Measurements from ENCODE around the gene PTPRR. TPM values are rescaled to one million over a fixed set of nuclear protein-coding genes. Genes with fewer than 3 reads are reported as not detected.

PTPRR gene
- total RNA-seq, 2 experiments from 2014 or later, result not detected

DNA sequence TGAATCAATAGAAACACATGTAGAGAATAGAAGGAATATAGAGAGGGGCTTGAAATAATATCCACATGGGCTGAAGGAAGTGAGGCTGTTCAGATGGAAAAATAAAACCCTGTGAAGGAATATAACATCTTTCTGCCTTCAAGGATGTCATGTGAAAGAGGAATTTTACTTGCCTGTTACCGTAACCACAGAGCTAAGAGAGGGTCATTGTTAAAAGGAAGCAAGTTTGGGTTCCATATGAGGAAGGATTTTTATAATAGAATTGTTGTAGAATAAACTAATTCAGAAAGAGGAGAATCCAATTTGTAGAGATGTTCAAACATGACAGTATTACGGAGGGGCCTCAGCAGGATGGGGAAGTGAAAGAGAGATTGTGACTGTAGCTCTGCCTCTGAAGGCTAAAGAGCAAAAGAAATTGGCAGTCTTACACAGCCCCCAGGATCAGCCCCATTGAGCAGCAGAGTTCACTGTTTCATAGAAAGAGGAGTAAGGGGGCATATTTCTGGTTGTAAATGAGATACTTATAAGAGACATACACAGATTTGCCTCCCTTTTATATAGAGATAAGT lies 41.8 kb upstream of the PTPRR start:
- Histone ChIP-seq H3K27ac (ENCODE audit: low read depth, low read length, poor library complexity, severe bottlenecking) (no peak overlapping the region), H3K36me3 (ENCODE audit: insufficient read depth, low read length) (no peaks in the 10 kb centered on the region), H3K79me2 (ENCODE audit: insufficient read depth, low read depth, low read length) (no peaks in the 10 kb centered on the region), H3K9me2 (ENCODE audit: insufficient read depth, low read length) (no peaks in the 10 kb centered on the region), H3K4me2 (ENCODE audit: low read length) (no peak overlapping the region), H3K9me3 (ENCODE audit: low read length) (no peaks in the 10 kb centered on the region), H2AFZ (ENCODE audit: low read length) (no peak overlapping the region), H3K4me1 (ENCODE audit: insufficient read depth, low read length, poor library complexity, severe bottlenecking) (no peaks in the 10 kb centered on the region), H4K20me1 (ENCODE audit: insufficient read depth, low read length) (no peaks in the 10 kb centered on the region), H3K4me3 (ENCODE audit: low read depth, low read length, poor library complexity, severe bottlenecking) (no peak overlapping the region)
- TF ChIP-seq, protein P1, sequence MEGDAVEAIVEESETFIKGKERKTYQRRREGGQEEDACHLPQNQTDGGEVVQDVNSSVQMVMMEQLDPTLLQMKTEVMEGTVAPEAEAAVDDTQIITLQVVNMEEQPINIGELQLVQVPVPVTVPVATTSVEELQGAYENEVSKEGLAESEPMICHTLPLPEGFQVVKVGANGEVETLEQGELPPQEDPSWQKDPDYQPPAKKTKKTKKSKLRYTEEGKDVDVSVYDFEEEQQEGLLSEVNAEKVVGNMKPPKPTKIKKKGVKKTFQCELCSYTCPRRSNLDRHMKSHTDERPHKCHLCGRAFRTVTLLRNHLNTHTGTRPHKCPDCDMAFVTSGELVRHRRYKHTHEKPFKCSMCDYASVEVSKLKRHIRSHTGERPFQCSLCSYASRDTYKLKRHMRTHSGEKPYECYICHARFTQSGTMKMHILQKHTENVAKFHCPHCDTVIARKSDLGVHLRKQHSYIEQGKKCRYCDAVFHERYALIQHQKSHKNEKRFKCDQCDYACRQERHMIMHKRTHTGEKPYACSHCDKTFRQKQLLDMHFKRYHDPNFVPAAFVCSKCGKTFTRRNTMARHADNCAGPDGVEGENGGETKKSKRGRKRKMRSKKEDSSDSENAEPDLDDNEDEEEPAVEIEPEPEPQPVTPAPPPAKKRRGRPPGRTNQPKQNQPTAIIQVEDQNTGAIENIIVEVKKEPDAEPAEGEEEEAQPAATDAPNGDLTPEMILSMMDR (conservative IDR thresholded peaks at IDR 0.05; ENCODE audit: low read length), result no peak
- TF ChIP-seq EZH2phosphoT487 (IDR thresholded peaks at IDR 0.05; ENCODE audit: borderline replicate concordance, low read depth, low read length), result no peak
- BruUV-seq (replicated peaks), result no TSS peak
- DNase-seq (ENCODE audit: low spot score), result peak; percentile 4
- ChIA-PET CTCF (ENCODE audit: unreplicated experiment) (no interaction called here), POLR2A (interaction anchor here (0.5 kb wide), 1 partner anchor 68 kb away, joined by 3 read pairs; no protein-coding TSS in a partner anchor)
- intact Hi-C loops (cut with micrococcal nuclease; ENCODE audit: unreplicated experiment), result no loop called here

DNA sequence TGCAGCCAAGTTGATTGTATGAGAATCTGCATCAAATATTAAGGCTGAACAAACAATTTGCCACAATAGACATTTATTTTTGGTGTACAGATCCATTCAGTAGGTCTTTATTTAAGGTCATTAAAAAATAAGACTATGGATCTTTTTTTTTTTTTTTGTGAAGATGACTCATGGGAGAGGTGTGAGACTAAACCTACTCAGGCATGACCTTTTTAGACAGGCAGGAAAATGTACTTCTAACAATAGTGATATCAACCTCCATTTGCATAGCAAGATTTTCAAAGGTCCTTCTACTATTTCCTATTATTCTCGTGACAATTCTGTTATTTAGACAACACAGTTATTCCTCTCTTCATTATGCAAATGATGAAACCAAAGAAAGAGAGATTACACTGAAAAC lies 39.9 kb upstream of the PTPRR start:
- Histone ChIP-seq H3K36me3 (ENCODE audit: insufficient read depth, low read length) (no peaks in the 10 kb centered on the region), H3K4me1 (ENCODE audit: insufficient read depth, low read length, poor library complexity, severe bottlenecking) (no peaks in the 10 kb centered on the region), H2AFZ (ENCODE audit: low read length) (no peak overlapping the region), H3K27ac (ENCODE audit: low read depth, low read length, poor library complexity, severe bottlenecking) (no peak overlapping the region), H3K9me2 (ENCODE audit: insufficient read depth, low read length) (no peaks in the 10 kb centered on the region), H3K4me3 (ENCODE audit: low read depth, low read length, poor library complexity, severe bottlenecking) (no peak overlapping the region), H3K79me2 (ENCODE audit: insufficient read depth, low read depth, low read length) (no peaks in the 10 kb centered on the region), H3K4me2 (ENCODE audit: low read length) (no peak overlapping the region), H4K20me1 (ENCODE audit: insufficient read depth, low read length) (no peaks in the 10 kb centered on the region), H3K9me3 (ENCODE audit: low read length) (no peaks in the 10 kb centered on the region)
- intact Hi-C loops (cut with micrococcal nuclease; ENCODE audit: unreplicated experiment), result no loop called here
- DNase-seq (ENCODE audit: low spot score), result no peak
- no TSS peak for BruUV-seq (replicated peaks)
- TF ChIP-seq EZH2phosphoT487 (IDR thresholded peaks at IDR 0.05; ENCODE audit: borderline replicate concordance, low read depth, low read length), result no peak
- TF ChIP-seq, protein P1 (conservative IDR thresholded peaks at IDR 0.05; ENCODE audit: low read length), result no peak
- POLR2A ChIA-PET, result no interaction called here
- CTCF ChIA-PET (ENCODE audit: unreplicated experiment), result no interaction called here

DNA sequence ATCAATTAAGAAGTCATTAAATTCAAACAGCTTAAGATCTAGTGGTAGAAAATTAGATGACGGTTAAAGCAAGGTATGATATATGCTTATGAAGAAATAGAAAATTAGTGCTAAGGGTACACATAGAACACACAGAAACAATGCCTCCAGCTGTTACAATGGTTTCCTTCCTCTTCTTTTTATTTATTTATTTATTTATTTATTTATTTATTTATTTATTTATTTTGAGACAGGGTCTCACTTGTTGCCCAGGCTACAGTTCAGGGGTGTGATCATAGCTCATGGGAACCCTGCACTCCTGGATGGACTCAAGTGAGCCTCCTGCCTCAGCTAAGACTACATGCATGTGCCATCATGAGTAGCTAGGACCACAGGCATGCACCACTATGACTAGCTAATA lies 34.9 kb upstream of the PTPRR start:
- intact Hi-C loops (cut with micrococcal nuclease; ENCODE audit: unreplicated experiment), result no loop called here
- POLR2A ChIA-PET, result interaction anchor here (1.1 kb wide), 1 partner anchor 60 kb away, joined by 4 read pairs; no protein-coding TSS in a partner anchor
- no TSS peak for BruUV-seq (replicated peaks)

More for the DNA sequence above, 34.9 kb upstream of the PTPRR start:
- no peak for TF ChIP-seq EZH2phosphoT487 (IDR thresholded peaks at IDR 0.05; ENCODE audit: borderline replicate concordance, low read depth, low read length)
- TF ChIP-seq, protein P1 (conservative IDR thresholded peaks at IDR 0.05; ENCODE audit: low read length), result no peak
- Histone ChIP-seq H3K36me3 (ENCODE audit: insufficient read depth, low read length) (no peaks in the 10 kb centered on the region), H3K79me2 (ENCODE audit: insufficient read depth, low read depth, low read length) (no peaks in the 10 kb centered on the region), H3K9me3 (ENCODE audit: low read length) (no peaks in the 10 kb centered on the region), H3K4me3 (ENCODE audit: low read depth, low read length, poor library complexity, severe bottlenecking) (no peak overlapping the region), H3K4me2 (ENCODE audit: low read length) (no peak overlapping the region), H3K27ac (ENCODE audit: low read depth, low read length, poor library complexity, severe bottlenecking) (no peak overlapping the region), H4K20me1 (ENCODE audit: insufficient read depth, low read length) (no peaks in the 10 kb centered on the region), H2AFZ (ENCODE audit: low read length) (no peak overlapping the region), H3K4me1 (ENCODE audit: insufficient read depth, low read length, poor library complexity, severe bottlenecking) (no peaks in the 10 kb centered on the region), H3K9me2 (ENCODE audit: insufficient read depth, low read length) (no peaks in the 10 kb centered on the region)
- CTCF ChIA-PET (ENCODE audit: unreplicated experiment), result no interaction called here
- DNase-seq (ENCODE audit: low spot score), result no peak
